Left lobe of liver (tissue), 2 donors: Measurements from ENCODE around the gene MKNK1. TPM values are rescaled to one million over a fixed set of nuclear protein-coding genes. Genes with fewer than 3 reads are reported as not detected.

ENCODE experiments used
- ATAC-seq: fragments of 200-7000 bp; cut with Tn5 transposase; one replicate; pipeline ENCODE4 v1.9.1; 2020; ENCODE audit warnings: mild to moderate bottlenecking, moderate library complexity
- DNase-seq: peaks from one replicate; pipeline ENCODE4 v3.0.0-alpha.2; 2020; ENCODE audit warnings: low spot score
- total RNA-seq: library from RNA; stranded (reverse); gene quantifications from one replicate; pipeline ENCODE4 v1.2.1, GENCODE V29; 2021
- donor health status: DM: no; HTN: no; CAD: no; lungs with moderate emphysema.
- donor health status: DM: no; HTN: yes; CAD: no.

Gene MKNK1
- total RNA-seq, 1 donor from 2014 or later = 18.9 TPM

GRCh38 chr1:46510341-46510997 lies 93.6 kb downstream of the MKNK1 start:
- ATAC-seq = no peak
- no peak for DNase-seq

- ATAC-seq = no peak
Observed at GRCh38 chr1:46508757-46509156, 95.3 kb downstream of the MKNK1 start.

More at GRCh38 chr1:46508757-46509156, 95.3 kb downstream of the MKNK1 start:
- no peak for DNase-seq

Other genes starting within 250 kb of the MKNK1 start
- 38.9 TPM for gene FAAH, start 210.0 kb downstream of the MKNK1 start, total RNA-seq
- not detected for gene DMBX1, start 114.4 kb downstream of the MKNK1 start, total RNA-seq
- not detected for gene KNCN, start 52.6 kb downstream of the MKNK1 start, total RNA-seq
- 5.3 TPM for gene MOB3C, start 12.5 kb upstream of the MKNK1 start, total RNA-seq
- 43.0 TPM for gene ATPAF1, start 64.1 kb upstream of the MKNK1 start, total RNA-seq
- gene TEX38, start 67.6 kb upstream of the MKNK1 start, total RNA-seq = not detected
- 38.7 TPM for gene EFCAB14, start 114.8 kb upstream of the MKNK1 start, total RNA-seq
- gene CYP4B1, start 194.8 kb upstream of the MKNK1 start, total RNA-seq = 0.33 TPM